PC-3 (cell line): Measurements from ENCODE around the gene IFT172. TPM values are rescaled to one million over a fixed set of nuclear protein-coding genes. Genes with fewer than 3 reads are reported as not detected.

ENCODE experiments used
- ATAC-seq: fragments of 200-7000 bp; cut with Tn5 transposase; 2 replicates; pipeline ENCODE4 v1.9.1; 2020; ENCODE audit warnings: mild to moderate bottlenecking, moderate library complexity
- BruUV-seq: library from RNA; stranded (reverse); fragments of 400-500 nt; replicated peaks from 2 replicates; lab custom pipeline; 2021; lab: Mats Ljungman, UMichigan
- CTCF ChIA-PET: fragments of 300-600 bp; sonication (Branson Sonifier 250); formaldehyde crosslinking; loops from one replicate; lab custom pipeline; 2022; ENCODE audit warnings: antibody characterized with exemption; lab: Charles Lee
- POLR2A ChIA-PET: fragments of 300-600 bp; sonication (Branson Sonifier 250); formaldehyde crosslinking; loops from one replicate; lab custom pipeline; 2022; ENCODE audit warnings: antibody characterized with exemption; ENCODE audit not compliant: unreplicated experiment; lab: Charles Lee
- DNase-seq: peaks from one replicate; pipeline ENCODE4 v3.0.0-alpha.2; 2015
- H2AFZ ChIP-seq: fragments of 300-600 bp; sonication (generic); 2 replicates; pipeline ENCODE4 v1.6.0; 2016; ENCODE audit warnings: antibody characterized with exemption, low read length
- H3F3A ChIP-seq: fragments of 300-600 bp; sonication (generic); one replicate; pipeline ENCODE4 v1.6.0; 2017; ENCODE audit warnings: antibody characterized with exemption, low read length, control low read depth, mild to moderate bottlenecking; ENCODE audit not compliant: unreplicated experiment
- H3K27ac ChIP-seq: fragments of 300-600 bp; sonication (generic); 2 replicates; pipeline ENCODE4 v1.5.1; 2016; ENCODE audit warnings: mild to moderate bottlenecking, low read length
- H3K27me3 ChIP-seq: fragments of 300-600 bp; sonication (generic); 2 replicates; pipeline ENCODE4 v1.6.1; 2016; ENCODE audit warnings: low read length, mixed read lengths
- H3K36me3 ChIP-seq: fragments of 300-600 bp; sonication (generic); 2 replicates; pipeline ENCODE4 v1.6.1; 2016; ENCODE audit warnings: low read depth, mixed run types, low read length, mixed read lengths
- H3K4me1 ChIP-seq: fragments of 300-600 bp; sonication (generic); 2 replicates; pipeline ENCODE4 v1.5.1; 2016; ENCODE audit warnings: low read length; ENCODE audit not compliant: insufficient read depth
- H3K4me2 ChIP-seq: fragments of 300-600 bp; sonication (generic); 2 replicates; pipeline ENCODE4 v1.6.0; 2016; ENCODE audit warnings: low read length
- H3K4me3 ChIP-seq: fragments of 300-600 bp; sonication (generic); 2 replicates; pipeline ENCODE4 v1.5.1; 2016; ENCODE audit warnings: mild to moderate bottlenecking, low read length, mixed read lengths
- H3K79me2 ChIP-seq: fragments of 300-600 bp; sonication (generic); 2 replicates; pipeline ENCODE4 v1.6.1; 2017; ENCODE audit warnings: low read length, mixed read lengths
- H3K9ac ChIP-seq: fragments of 300-600 bp; sonication (generic); 2 replicates; pipeline ENCODE4 v1.6.0; 2016; ENCODE audit warnings: mild to moderate bottlenecking, low read length
- H3K9me2 ChIP-seq: fragments of 300-600 bp; sonication (generic); replicated peaks from 2 replicates; pipeline ENCODE4 v1.6.1; 2016; ENCODE audit warnings: mixed run types, low read length, mixed read lengths
- H3K9me3 ChIP-seq: fragments of 300-600 bp; sonication (generic); 2 replicates; pipeline ENCODE4 v1.6.1; 2016; ENCODE audit warnings: low read length, mixed read lengths
- H4K20me1 ChIP-seq: fragments of 300-600 bp; sonication (generic); 2 replicates; pipeline ENCODE4 v1.6.1; 2016; ENCODE audit warnings: low read length, mixed read lengths
- EZH2 ChIP-seq: fragments of 300-600 bp; sonication (generic); IDR thresholded peaks from one replicate; pipeline ENCODE4 v1.6.1; 2017; ENCODE audit warnings: antibody characterized with exemption, mild to moderate bottlenecking, low read length; ENCODE audit not compliant: unreplicated experiment
- EZH2phosphoT487 ChIP-seq: fragments of 300-600 bp; sonication (generic); IDR thresholded peaks from 2 replicates; pipeline ENCODE4 v1.6.1; 2018; ENCODE audit warnings: mild to moderate bottlenecking, antibody characterized with exemption, low read length, borderline replicate concordance
- intact Hi-C: fragments of 100-400 bp; cut with micrococcal nuclease; formaldehyde crosslinking; loops from 2 replicates; pipeline ENCODE4 v1.9.0; 2023
- total RNA-seq: library from RNA; depleted of rRNA; stranded (reverse); fragments of >200 nt; gene quantifications from 2 replicates; pipeline ENCODE4 v1.2.3, GENCODE V29; 2014
- TF ChIP-seq, protein P1 (sequence below): fragments of 300-600 bp; sonication (generic); conservative IDR thresholded peaks from 2 replicates; pipeline ENCODE4 v1.5.1; 2017; ENCODE audit warnings: antibody characterized with exemption, low read depth, mild to moderate bottlenecking, low read length

Gene IFT172
- total RNA-seq, 1 experiment from 2014 or later: 22.9 TPM

DNA sequence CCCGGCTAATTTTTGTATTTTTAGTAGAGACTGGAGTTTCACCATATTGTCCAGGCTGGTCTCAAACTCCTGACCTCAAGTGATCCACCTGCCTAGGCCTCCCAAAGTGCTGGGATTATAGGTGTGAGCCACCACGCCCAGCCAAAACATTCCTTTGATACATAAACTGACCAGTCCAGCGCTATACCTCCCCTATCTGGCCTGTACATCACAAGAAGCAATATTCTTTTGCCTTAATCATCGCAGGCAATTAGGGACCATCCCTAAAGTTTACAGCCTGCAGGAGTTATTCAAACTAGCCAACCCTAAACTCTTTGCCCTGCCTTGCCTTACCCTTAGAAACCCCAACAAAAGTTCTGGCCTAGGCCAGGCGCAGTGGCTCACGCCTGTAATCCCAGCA is 73.4 kb downstream of the IFT172 start:
- H3K4me3 ChIP-seq: no peak overlapping the region
- DNase-seq: no peak
- H3K79me2 ChIP-seq: no peaks in the 10 kb centered on the region
- H3K27ac ChIP-seq: no peak overlapping the region
- H3K36me3 ChIP-seq: no peaks in the 10 kb centered on the region
- no peaks in the 10 kb centered on the region for H3K4me1 ChIP-seq
- H3K9me3 ChIP-seq: no peaks in the 10 kb centered on the region
- CTCF ChIA-PET: no interaction called here
- POLR2A ChIA-PET: no interaction called here
- H3K9ac ChIP-seq: no peak overlapping the region
- no peaks in the 10 kb centered on the region for H3K27me3 ChIP-seq
- no peaks in the 10 kb centered on the region for H4K20me1 ChIP-seq
- no peaks in the 10 kb centered on the region for H3F3A ChIP-seq
- TF ChIP-seq EZH2phosphoT487 (no peak), EZH2 (no peak)
- TF ChIP-seq, protein P1, sequence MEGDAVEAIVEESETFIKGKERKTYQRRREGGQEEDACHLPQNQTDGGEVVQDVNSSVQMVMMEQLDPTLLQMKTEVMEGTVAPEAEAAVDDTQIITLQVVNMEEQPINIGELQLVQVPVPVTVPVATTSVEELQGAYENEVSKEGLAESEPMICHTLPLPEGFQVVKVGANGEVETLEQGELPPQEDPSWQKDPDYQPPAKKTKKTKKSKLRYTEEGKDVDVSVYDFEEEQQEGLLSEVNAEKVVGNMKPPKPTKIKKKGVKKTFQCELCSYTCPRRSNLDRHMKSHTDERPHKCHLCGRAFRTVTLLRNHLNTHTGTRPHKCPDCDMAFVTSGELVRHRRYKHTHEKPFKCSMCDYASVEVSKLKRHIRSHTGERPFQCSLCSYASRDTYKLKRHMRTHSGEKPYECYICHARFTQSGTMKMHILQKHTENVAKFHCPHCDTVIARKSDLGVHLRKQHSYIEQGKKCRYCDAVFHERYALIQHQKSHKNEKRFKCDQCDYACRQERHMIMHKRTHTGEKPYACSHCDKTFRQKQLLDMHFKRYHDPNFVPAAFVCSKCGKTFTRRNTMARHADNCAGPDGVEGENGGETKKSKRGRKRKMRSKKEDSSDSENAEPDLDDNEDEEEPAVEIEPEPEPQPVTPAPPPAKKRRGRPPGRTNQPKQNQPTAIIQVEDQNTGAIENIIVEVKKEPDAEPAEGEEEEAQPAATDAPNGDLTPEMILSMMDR: no peak
- BruUV-seq: no TSS peak
- no peaks in the 10 kb centered on the region for H3K9me2 ChIP-seq
- H3K4me2 ChIP-seq: no peak overlapping the region
- H2AFZ ChIP-seq: no peak overlapping the region
- intact Hi-C loops: no loop called here
- ATAC-seq: no peak

DNA sequence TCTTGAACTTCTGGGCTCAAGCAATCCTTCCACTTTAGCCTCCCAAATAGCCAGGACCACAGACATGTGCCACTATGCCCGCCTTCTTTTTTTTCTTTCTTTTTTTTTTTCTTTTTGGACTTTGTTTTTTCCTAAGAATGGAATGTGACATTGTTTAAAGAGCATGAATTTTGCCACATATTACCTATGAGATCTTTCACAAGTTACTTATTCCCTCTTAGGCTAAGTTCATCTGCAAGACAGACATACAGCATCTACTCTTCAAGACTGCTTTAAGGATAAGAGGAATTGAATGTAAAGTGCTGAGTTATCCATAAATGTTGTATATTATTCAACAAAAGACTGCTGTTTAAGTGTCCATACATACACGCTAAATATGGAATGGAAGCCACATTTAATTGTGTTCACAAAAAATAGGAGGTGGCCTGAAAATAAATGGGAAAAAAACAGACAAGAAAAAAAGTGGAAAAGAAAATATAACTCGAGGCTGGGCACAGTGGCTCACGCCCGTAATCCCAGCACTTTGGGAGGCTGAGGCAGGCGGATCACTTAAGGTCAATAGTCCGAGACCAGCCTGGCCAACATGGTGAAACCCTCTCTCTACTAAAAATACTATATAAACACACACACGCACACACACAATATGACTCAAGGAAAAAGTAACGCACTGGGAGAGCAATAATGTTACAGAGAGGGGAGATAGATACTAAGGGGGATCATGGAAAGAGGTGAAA is 77.0 kb downstream of the IFT172 start:
- intact Hi-C loops: no loop called here
- Histone ChIP-seq H3K27ac (no peak overlapping the region), H3F3A (no peaks in the 10 kb centered on the region), H3K36me3 (peaks cover under 1% of the 10 kb centered on the region; the same call in 1 of the 2 replicates), H3K9ac (no peak overlapping the region), H4K20me1 (peaks cover 8% of the 10 kb centered on the region), H3K4me1 (peaks cover 9% of the 10 kb centered on the region; the same call in 1 of the 2 replicates), H3K4me2 (no peak overlapping the region), H3K79me2 (peaks cover 18% of the 10 kb centered on the region), H3K9me3 (no peaks in the 10 kb centered on the region), H2AFZ (no peak overlapping the region), H3K9me2 (no peaks in the 10 kb centered on the region), H3K27me3 (no peaks in the 10 kb centered on the region), H3K4me3 (no peak overlapping the region)
- ChIA-PET POLR2A (no interaction called here), CTCF (no interaction called here)
- no TSS peak for BruUV-seq
- DNase-seq (no peak), ATAC-seq (no peak)
- TF ChIP-seq, protein P1: no peak
- TF ChIP-seq EZH2 (no peak), EZH2phosphoT487 (no peak)
